Measurements from ENCODE around the gene GTF2H4. TPM values are rescaled to one million over a fixed set of nuclear protein-coding genes. Genes with fewer than 3 reads are reported as not detected.

GTF2H4 gene
- total RNA-seq, 1 donor from 2014 or later: 44.6 TPM

GRCh38 chr6:30889496-30889885 lies 18.5 kb upstream of the GTF2H4 start:
- TF ChIP-seq CTCF (IDR thresholded peaks at IDR 0.05): no peak
- Histone ChIP-seq H3K27me3 (no peaks in the 10 kb centered on the region), H3K9me3 (no peaks in the 10 kb centered on the region), H3K27ac (no peak overlapping the region), H3K36me3 (peaks cover 32% of the 10 kb centered on the region), H3K4me3 (no peak overlapping the region), H3K4me1 (peaks cover 17% of the 10 kb centered on the region)
- intact Hi-C loops (cut with DNase I): no loop called here
- no peak for ATAC-seq
- DNase-seq: no peak

GRCh38 chr6:30889921-30890645 lies 17.9 kb upstream of the GTF2H4 start:
- intact Hi-C loops (cut with DNase I): loop anchor here (5.0 kb wide), 1 partner anchor 208 kb away; no protein-coding TSS in a partner anchor
- Histone ChIP-seq H3K4me3 (no peak overlapping the region), H3K27ac (no peak overlapping the region), H3K36me3 (peaks cover 38% of the 10 kb centered on the region), H3K27me3 (no peaks in the 10 kb centered on the region), H3K4me1 (peaks cover 17% of the 10 kb centered on the region), H3K9me3 (no peaks in the 10 kb centered on the region)
- ATAC-seq (no peak), DNase-seq (peak; percentile 42)
- no peak for TF ChIP-seq CTCF (IDR thresholded peaks at IDR 0.05)

DNA sequence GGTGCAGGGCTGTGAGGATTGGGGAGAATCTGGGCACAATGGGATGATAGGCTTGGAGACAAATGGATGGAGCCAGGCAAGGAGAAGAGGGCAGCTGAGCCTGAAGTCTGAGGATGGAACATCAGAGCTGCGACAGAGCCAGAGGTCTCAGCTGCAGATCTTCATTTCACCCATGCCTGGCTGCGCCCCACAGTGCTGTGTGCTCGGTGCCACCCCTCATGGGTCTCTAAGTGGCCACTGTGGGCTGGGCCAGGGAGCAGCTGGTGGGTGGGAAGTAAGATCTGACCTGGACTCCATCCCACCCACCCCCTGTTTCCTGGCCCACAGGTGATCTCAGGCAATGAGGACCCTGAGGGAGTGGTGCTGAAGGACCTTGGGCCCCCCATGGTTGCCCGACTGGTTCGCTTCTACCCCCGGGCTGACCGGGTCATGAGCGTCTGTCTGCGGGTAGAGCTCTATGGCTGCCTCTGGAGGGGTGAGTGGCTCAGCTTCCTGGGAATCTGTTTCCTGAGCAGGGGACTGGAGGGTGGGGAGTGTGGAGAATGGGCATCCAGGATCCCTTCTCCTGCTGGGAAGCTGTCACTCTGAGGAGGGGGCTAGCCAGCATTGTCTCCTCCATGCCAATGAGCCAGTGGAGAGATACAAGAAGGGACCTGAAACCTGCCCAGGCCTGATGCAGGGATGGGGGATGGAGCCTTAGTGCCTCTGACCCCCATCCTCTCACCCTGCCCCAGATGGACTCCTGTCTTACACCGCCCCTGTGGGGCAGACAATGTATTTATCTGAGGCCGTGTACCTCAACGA lies 17.2 kb upstream of the GTF2H4 start:
- peak; percentile 16 for DNase-seq

DNA sequence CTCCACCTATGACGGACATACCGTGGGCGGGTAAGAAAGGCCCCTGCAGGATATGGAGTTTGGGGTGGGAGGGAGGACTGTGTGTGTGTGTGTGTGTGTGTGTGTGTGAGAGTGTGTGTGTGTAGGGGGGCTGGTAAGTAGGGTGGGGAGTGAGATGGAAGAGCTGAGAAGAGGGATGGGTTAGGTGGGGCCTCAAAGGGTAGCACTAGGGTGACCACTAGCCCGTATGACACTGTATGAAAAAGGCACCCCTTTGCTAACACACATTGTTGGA lies 16.6 kb upstream of the GTF2H4 start:
- no peak for ATAC-seq
- no peak for TF ChIP-seq CTCF (IDR thresholded peaks at IDR 0.05)
- H3K36me3 ChIP-seq: peaks cover 45% of the 10 kb centered on the region

More for the DNA sequence above, 17.2 kb upstream of the GTF2H4 start:
- no peak overlapping the region for H3K4me3 ChIP-seq
- H3K4me1 ChIP-seq: peaks cover 12% of the 10 kb centered on the region
- ATAC-seq: no peak
- no peaks in the 10 kb centered on the region for H3K9me3 ChIP-seq
- H3K27me3 ChIP-seq: no peaks in the 10 kb centered on the region
- TF ChIP-seq CTCF (IDR thresholded peaks at IDR 0.05): no peak
- H3K36me3 ChIP-seq: peaks cover 43% of the 10 kb centered on the region
- no peak overlapping the region for H3K27ac ChIP-seq
- intact Hi-C loops (cut with DNase I): loop anchor here (5.0 kb wide), 1 partner anchor 209 kb away; no protein-coding TSS in a partner anchor

DNA sequence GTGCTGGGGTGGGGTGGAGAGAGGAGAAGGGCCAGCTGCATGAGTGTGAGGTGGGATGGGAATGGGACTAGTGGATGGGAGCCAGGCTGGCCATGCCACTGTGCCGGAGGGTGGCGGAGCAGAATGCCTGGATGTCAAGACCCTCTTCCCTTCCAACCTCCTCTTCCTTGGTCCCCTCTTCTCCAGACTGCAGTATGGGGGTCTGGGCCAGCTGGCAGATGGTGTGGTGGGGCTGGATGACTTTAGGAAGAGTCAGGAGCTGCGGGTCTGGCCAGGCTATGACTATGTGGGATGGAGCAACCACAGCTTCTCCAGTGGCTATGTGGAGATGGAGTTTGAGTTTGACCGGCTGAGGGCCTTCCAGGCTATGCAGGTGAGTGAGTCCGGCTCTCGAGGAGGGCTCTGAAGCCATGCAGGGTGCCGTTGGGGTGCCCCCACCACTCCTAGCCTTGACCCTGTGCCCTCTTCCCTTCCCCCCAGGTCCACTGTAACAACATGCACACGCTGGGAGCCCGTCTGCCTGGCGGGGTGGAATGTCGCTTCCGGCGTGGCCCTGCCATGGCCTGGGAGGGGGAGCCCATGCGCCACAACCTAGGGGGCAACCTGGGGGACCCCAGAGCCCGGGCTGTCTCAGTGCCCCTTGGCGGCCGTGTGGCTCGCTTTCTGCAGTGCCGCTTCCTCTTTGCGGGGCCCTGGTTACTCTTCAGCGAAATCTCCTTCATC lies 16.0 kb upstream of the GTF2H4 start:
- DNase-seq (peak; percentile 47), ATAC-seq (no peak)
- intact Hi-C loops (cut with DNase I): loop anchor here (5.0 kb wide), 1 partner anchor 210 kb away; no protein-coding TSS in a partner anchor
- H3K27ac ChIP-seq: no peak overlapping the region
- peaks cover under 1% of the 10 kb centered on the region for H3K4me1 ChIP-seq
- H3K4me3 ChIP-seq: no peak overlapping the region
- H3K36me3 ChIP-seq: peaks cover 51% of the 10 kb centered on the region
- no peak for TF ChIP-seq CTCF (IDR thresholded peaks at IDR 0.05)
- H3K27me3 ChIP-seq: no peaks in the 10 kb centered on the region
- H3K9me3 ChIP-seq: no peaks in the 10 kb centered on the region

More for the DNA sequence above, 16.6 kb upstream of the GTF2H4 start:
- Histone ChIP-seq H3K27me3 (no peaks in the 10 kb centered on the region), H3K4me3 (no peak overlapping the region), H3K27ac (no peak overlapping the region), H3K9me3 (no peaks in the 10 kb centered on the region), H3K4me1 (peaks cover 6% of the 10 kb centered on the region)
- DNase-seq: no peak
- intact Hi-C loops (cut with DNase I): loop anchor here (5.0 kb wide), 1 partner anchor 209 kb away; no protein-coding TSS in a partner anchor

All from upper lobe of right lung (tissue), 1 donor.